ENCODE results near the gene CAMK1D.

GRCh38 chr10:12703126-12703525, 353.8 kb downstream of the CAMK1D start:
- no peak for TF ChIP-seq POLR2A (IDR thresholded peaks at IDR 0.05)
- TF ChIP-seq CTCF (IDR thresholded peaks at IDR 0.05): no peak
- TF ChIP-seq EP300 (IDR thresholded peaks at IDR 0.05): no peak
